K562 (cell line): ENCODE results near the gene PRKD1. TPM values are rescaled to one million over a fixed set of nuclear protein-coding genes. Genes with fewer than 3 reads are reported as not detected.

Experiments used
- CREB3L1 ChIP-seq: fragments of 450-650 bp; IDR thresholded peaks from 2 replicates; pipeline ENCODE4 v1.6.1; 2014; ENCODE audit warnings: low read depth, mild to moderate bottlenecking, moderate library complexity, borderline replicate concordance
- STAT6 ChIP-seq: sonication (generic); formaldehyde crosslinking; IDR thresholded peaks from 2 replicates; pipeline ENCODE4 v1.8.1; 2023; ENCODE audit warnings: mild to moderate bottlenecking, missing genetic modification reagents
- ZBTB17 ChIP-seq: fragments of 450-650 bp; formaldehyde crosslinking; IDR thresholded peaks from 2 replicates; pipeline ENCODE4 v1.4.0; 2020; ENCODE audit warnings: mild to moderate bottlenecking
- ZNF445 ChIP-seq: fragments of 250-450 bp; sonication (Bioruptor Pico); IDR thresholded peaks from 2 replicates; pipeline ENCODE4 v1.4.0; 2020; ENCODE audit warnings: low read depth, mild to moderate bottlenecking, moderate library complexity
- polyA plus RNA-seq, 8 experiments: library from polyadenylated mRNA; depleted of rRNA in 4 of 8; stranded (reverse) in 5 of 8; unstranded in 3 of 8; fragments of >200 nt; fragmentation: Nextera tagmentation in 2 of 8; fragmentation: Illumina TruSeq in 1 of 8; extraction: Ambion mirVana in 2 of 8; extraction: Trizol in 1 of 8; gene quantifications; 2 replicates each; pipeline versions ENCODE4 v1.2.1 to v1.2.3, GENCODE V29; 2011 to 2014; ENCODE audit warnings: inconsistent platforms in 1 of 8, missing spikeins in 1 of 8
- total RNA-seq, 7 experiments: library from RNA; depleted of rRNA in 6 of 7; stranded (reverse); fragments of >200 nt in 6 of 7; fragmentation: Illumina TruSeq in 2 of 7; extraction: Trizol in 2 of 7; gene quantifications; 2 replicates each; pipeline versions ENCODE4 v1.2.1 to v1.2.3, GENCODE V29; 2011 to 2021; ENCODE audit warnings: low replicate concordance in 1 of 7
- TF ChIP-seq, protein P1 (sequence below): fragments of 450-650 bp; IDR thresholded peaks from 2 replicates; pipeline ENCODE4 v1.6.1; 2016; ENCODE audit warnings: mild to moderate bottlenecking, moderate library complexity
- TF ChIP-seq, protein P2 (sequence below): sonication (generic); formaldehyde crosslinking; IDR thresholded peaks from 2 replicates; pipeline ENCODE4 v1.8.0; 2022; ENCODE audit warnings: mild to moderate bottlenecking, missing genetic modification reagents, borderline replicate concordance

PRKD1 gene
- total and polyA plus RNA-seq, 9 of the 15 experiments (the other 6 are each of a cell fraction or from before 2014, with no cell fraction given), result 0.04 to 0.25 (median 0.13) TPM; not detected in 1

- TF ChIP-seq, protein P1, sequence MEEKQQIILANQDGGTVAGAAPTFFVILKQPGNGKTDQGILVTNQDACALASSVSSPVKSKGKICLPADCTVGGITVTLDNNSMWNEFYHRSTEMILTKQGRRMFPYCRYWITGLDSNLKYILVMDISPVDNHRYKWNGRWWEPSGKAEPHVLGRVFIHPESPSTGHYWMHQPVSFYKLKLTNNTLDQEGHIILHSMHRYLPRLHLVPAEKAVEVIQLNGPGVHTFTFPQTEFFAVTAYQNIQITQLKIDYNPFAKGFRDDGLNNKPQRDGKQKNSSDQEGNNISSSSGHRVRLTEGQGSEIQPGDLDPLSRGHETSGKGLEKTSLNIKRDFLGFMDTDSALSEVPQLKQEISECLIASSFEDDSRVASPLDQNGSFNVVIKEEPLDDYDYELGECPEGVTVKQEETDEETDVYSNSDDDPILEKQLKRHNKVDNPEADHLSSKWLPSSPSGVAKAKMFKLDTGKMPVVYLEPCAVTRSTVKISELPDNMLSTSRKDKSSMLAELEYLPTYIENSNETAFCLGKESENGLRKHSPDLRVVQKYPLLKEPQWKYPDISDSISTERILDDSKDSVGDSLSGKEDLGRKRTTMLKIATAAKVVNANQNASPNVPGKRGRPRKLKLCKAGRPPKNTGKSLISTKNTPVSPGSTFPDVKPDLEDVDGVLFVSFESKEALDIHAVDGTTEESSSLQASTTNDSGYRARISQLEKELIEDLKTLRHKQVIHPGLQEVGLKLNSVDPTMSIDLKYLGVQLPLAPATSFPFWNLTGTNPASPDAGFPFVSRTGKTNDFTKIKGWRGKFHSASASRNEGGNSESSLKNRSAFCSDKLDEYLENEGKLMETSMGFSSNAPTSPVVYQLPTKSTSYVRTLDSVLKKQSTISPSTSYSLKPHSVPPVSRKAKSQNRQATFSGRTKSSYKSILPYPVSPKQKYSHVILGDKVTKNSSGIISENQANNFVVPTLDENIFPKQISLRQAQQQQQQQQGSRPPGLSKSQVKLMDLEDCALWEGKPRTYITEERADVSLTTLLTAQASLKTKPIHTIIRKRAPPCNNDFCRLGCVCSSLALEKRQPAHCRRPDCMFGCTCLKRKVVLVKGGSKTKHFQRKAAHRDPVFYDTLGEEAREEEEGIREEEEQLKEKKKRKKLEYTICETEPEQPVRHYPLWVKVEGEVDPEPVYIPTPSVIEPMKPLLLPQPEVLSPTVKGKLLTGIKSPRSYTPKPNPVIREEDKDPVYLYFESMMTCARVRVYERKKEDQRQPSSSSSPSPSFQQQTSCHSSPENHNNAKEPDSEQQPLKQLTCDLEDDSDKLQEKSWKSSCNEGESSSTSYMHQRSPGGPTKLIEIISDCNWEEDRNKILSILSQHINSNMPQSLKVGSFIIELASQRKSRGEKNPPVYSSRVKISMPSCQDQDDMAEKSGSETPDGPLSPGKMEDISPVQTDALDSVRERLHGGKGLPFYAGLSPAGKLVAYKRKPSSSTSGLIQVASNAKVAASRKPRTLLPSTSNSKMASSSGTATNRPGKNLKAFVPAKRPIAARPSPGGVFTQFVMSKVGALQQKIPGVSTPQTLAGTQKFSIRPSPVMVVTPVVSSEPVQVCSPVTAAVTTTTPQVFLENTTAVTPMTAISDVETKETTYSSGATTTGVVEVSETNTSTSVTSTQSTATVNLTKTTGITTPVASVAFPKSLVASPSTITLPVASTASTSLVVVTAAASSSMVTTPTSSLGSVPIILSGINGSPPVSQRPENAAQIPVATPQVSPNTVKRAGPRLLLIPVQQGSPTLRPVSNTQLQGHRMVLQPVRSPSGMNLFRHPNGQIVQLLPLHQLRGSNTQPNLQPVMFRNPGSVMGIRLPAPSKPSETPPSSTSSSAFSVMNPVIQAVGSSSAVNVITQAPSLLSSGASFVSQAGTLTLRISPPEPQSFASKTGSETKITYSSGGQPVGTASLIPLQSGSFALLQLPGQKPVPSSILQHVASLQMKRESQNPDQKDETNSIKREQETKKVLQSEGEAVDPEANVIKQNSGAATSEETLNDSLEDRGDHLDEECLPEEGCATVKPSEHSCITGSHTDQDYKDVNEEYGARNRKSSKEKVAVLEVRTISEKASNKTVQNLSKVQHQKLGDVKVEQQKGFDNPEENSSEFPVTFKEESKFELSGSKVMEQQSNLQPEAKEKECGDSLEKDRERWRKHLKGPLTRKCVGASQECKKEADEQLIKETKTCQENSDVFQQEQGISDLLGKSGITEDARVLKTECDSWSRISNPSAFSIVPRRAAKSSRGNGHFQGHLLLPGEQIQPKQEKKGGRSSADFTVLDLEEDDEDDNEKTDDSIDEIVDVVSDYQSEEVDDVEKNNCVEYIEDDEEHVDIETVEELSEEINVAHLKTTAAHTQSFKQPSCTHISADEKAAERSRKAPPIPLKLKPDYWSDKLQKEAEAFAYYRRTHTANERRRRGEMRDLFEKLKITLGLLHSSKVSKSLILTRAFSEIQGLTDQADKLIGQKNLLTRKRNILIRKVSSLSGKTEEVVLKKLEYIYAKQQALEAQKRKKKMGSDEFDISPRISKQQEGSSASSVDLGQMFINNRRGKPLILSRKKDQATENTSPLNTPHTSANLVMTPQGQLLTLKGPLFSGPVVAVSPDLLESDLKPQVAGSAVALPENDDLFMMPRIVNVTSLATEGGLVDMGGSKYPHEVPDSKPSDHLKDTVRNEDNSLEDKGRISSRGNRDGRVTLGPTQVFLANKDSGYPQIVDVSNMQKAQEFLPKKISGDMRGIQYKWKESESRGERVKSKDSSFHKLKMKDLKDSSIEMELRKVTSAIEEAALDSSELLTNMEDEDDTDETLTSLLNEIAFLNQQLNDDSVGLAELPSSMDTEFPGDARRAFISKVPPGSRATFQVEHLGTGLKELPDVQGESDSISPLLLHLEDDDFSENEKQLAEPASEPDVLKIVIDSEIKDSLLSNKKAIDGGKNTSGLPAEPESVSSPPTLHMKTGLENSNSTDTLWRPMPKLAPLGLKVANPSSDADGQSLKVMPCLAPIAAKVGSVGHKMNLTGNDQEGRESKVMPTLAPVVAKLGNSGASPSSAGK, result peak; percentile 29; the same call in 1 of the 2 replicates
- TF ChIP-seq ZNF445 (CRISPR knock-in tag), result no peak
- TF ChIP-seq ZBTB17, result no peak
- TF ChIP-seq, protein P2, sequence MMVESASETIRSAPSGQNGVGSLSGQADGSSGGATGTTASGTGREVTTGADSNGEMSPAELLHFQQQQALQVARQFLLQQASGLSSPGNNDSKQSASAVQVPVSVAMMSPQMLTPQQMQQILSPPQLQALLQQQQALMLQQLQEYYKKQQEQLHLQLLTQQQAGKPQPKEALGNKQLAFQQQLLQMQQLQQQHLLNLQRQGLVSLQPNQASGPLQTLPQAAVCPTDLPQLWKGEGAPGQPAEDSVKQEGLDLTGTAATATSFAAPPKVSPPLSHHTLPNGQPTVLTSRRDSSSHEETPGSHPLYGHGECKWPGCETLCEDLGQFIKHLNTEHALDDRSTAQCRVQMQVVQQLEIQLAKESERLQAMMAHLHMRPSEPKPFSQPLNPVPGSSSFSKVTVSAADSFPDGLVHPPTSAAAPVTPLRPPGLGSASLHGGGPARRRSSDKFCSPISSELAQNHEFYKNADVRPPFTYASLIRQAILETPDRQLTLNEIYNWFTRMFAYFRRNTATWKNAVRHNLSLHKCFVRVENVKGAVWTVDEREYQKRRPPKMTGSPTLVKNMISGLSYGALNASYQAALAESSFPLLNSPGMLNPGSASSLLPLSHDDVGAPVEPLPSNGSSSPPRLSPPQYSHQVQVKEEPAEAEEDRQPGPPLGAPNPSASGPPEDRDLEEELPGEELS (CRISPR knock-in tag), result no peak
- no peak for TF ChIP-seq STAT6
- no peak for TF ChIP-seq CREB3L1
Observed at GRCh38 chr14:29650554-29651269, 276.9 kb downstream of the PRKD1 start (continued).
